Measurements from ENCODE around the gene IRAK4.

IRAK4 gene

DNA sequence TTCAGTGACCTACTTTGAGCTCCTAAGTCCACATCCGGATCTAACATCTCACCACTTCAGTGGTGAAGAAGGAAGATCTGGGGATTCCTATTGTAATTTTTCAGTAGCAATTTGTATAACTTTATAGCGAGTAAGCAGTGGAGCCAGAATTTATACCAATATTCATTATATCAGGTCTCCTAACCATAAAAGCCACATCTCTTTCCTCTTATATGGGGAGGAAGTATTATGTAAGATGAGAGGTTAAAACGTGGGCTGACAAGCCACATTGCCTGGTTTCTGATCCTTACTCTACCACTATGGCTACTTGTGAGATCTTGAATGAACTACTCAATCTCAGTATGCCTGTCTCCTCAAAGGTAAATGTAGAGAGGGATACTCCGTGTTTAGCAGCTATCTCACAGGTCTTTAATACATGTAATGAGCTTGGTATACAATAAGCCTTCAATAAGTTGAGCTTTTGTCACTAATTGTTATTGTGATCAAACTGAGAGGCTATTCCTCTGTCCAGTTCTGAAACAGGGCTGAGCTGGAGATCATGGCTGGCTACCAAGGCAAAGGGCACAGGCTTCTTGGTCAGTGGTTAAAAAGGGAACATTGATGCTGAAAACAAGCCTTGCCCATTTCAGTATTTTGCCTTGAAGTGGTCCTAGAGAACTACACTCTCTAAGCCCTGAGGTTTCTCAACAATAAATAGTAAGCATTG, 73.9 kb downstream of the IRAK4 start:
- TF ChIP-seq, protein P1, sequence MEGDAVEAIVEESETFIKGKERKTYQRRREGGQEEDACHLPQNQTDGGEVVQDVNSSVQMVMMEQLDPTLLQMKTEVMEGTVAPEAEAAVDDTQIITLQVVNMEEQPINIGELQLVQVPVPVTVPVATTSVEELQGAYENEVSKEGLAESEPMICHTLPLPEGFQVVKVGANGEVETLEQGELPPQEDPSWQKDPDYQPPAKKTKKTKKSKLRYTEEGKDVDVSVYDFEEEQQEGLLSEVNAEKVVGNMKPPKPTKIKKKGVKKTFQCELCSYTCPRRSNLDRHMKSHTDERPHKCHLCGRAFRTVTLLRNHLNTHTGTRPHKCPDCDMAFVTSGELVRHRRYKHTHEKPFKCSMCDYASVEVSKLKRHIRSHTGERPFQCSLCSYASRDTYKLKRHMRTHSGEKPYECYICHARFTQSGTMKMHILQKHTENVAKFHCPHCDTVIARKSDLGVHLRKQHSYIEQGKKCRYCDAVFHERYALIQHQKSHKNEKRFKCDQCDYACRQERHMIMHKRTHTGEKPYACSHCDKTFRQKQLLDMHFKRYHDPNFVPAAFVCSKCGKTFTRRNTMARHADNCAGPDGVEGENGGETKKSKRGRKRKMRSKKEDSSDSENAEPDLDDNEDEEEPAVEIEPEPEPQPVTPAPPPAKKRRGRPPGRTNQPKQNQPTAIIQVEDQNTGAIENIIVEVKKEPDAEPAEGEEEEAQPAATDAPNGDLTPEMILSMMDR (IDR thresholded peaks at IDR 0.05; ENCODE audit: poor library complexity, severe bottlenecking) = no peak
- H3K9me3 ChIP-seq (ENCODE audit: severe bottlenecking) = no peaks in the 10 kb centered on the region
- H3K4me3 ChIP-seq (ENCODE audit: severe bottlenecking) = no peak overlapping the region
- DNase-seq (ENCODE audit: low spot score) (no peak), ATAC-seq (ENCODE audit: low read depth) (no peak)
- no peaks in the 10 kb centered on the region for H3K36me3 ChIP-seq (ENCODE audit: low read depth)
- H3K4me1 ChIP-seq (ENCODE audit: insufficient read depth, poor library complexity, severe bottlenecking) = no peaks in the 10 kb centered on the region
- no peaks in the 10 kb centered on the region for H3K27me3 ChIP-seq (ENCODE audit: insufficient read depth, poor library complexity, severe bottlenecking)
- no peak overlapping the region for H3K27ac ChIP-seq (ENCODE audit: poor library complexity, severe bottlenecking)

DNA sequence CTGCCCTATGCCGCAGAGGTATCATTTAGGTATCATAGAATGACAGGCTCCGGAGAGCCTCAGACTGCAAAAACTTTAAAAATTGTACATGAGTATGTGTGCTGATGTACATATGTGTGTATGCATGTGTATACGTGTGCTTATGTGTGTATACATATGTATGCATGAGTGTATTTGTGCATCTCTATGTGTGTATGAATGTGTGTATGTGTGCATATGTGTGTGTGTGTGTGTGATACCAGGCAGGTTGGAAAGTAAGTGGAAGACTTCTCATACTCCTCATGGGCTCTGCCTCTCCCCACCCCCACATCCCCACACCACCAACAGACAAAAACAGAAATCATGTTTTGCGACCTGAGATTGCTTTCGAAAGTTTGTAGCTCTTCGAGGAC, 76.5 kb downstream of the IRAK4 start:
- H3K4me1 ChIP-seq (ENCODE audit: insufficient read depth, poor library complexity, severe bottlenecking) = no peaks in the 10 kb centered on the region
- DNase-seq (ENCODE audit: low spot score) (no peak), ATAC-seq (ENCODE audit: low read depth) (no peak)
- H3K27me3 ChIP-seq (ENCODE audit: insufficient read depth, poor library complexity, severe bottlenecking) = no peaks in the 10 kb centered on the region
- no peaks in the 10 kb centered on the region for H3K36me3 ChIP-seq (ENCODE audit: low read depth)
- no peaks in the 10 kb centered on the region for H3K9me3 ChIP-seq (ENCODE audit: severe bottlenecking)
- H3K27ac ChIP-seq (ENCODE audit: poor library complexity, severe bottlenecking) = no peak overlapping the region
- H3K4me3 ChIP-seq (ENCODE audit: severe bottlenecking) = peak overlapping the region; percentile 59
- TF ChIP-seq, protein P1 (IDR thresholded peaks at IDR 0.05; ENCODE audit: poor library complexity, severe bottlenecking) = no peak

DNA sequence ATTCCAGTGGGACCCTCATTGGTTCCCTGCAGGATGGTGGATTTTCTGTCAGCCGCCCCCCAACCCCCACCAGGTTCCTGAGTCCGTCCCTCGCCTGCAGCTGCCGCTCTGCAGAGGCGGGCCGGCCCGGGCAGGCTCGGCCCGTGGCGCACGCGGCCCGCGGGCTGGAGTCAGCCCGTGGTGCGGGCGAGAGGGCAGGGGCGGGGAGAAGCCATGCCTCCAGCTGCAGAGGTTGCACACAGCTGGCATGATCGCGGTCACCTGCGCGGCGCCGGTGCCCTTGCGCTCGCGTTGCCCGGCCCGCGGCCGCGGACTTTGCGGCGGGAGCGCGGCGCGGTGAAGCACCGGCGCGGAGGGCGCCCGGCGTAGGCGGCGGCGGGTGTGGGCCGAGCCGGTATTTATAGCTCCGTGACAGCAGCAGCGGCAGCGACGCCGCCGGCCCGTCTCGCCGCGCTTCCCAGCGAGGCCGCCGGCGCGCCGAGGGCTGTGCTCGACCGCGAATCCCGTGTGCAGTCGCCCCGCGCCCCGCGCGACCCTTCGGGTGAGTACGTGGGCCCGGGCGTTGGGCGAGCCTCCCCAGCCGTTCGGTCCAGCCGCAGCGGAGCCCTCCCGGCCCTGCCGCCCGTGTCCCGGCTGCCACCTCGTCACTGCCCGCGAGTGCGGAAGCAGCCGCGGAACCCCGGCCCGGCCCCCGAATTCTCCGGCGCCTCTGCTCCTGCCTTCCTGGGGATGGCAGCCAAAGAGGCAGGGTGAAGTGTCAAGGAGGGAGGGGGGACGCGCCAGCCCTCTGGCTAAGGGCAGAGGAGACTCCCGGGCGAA, 77.1 kb downstream of the IRAK4 start, which contains the start of gene TMEM117:
Gene TMEM117, plus strand, starts transcription at position 426 of the 819 bp plus-strand sequence.
- Histone ChIP-seq H3K27me3 (ENCODE audit: insufficient read depth, poor library complexity, severe bottlenecking) (no peaks in the 10 kb centered on the region), H3K4me1 (ENCODE audit: insufficient read depth, poor library complexity, severe bottlenecking) (no peaks in the 10 kb centered on the region), H3K27ac (ENCODE audit: poor library complexity, severe bottlenecking) (peak within 1 kb of the TSS; percentile 12), H3K36me3 (ENCODE audit: low read depth) (no peaks in the 10 kb centered on the region), H3K4me3 (ENCODE audit: severe bottlenecking) (peak within 1 kb of the TSS; percentile 59), H3K9me3 (ENCODE audit: severe bottlenecking) (no peaks in the 10 kb centered on the region)
- TF ChIP-seq, protein P1 (IDR thresholded peaks at IDR 0.05; ENCODE audit: poor library complexity, severe bottlenecking) = no peak
- no peak for DNase-seq (ENCODE audit: low spot score)
- ATAC-seq (ENCODE audit: low read depth) = peak; percentile 75

DNA sequence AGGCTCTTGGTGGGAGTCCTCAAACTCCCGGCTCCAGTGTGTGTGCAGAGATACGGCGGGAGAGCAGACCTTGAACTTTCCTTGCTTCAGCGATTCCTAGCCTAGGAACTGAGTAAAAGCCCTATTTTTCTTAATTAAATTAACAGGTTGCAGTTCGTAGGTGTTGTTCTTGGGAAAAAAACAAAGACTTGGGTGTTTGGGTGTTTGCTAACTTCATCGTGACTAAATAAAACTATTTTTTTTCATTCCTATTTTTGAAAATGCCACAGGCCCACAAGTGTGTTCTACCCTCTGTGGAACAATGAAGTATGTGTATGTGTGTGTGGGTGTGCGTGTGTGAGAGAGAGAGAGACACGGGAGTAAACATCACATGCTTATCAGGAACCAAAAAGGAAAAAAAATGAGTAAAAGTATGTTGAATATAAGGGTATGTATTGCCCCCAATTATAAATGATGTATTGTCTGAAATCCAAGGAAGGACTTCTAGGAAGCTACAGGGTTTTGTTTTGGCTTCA, 77.8 kb downstream of the IRAK4 start:
- no peaks in the 10 kb centered on the region for H3K36me3 ChIP-seq (ENCODE audit: low read depth)
- no peak overlapping the region for H3K27ac ChIP-seq (ENCODE audit: poor library complexity, severe bottlenecking)
- H3K4me3 ChIP-seq (ENCODE audit: severe bottlenecking) = peak overlapping the region; percentile 59
- TF ChIP-seq, protein P1 (IDR thresholded peaks at IDR 0.05; ENCODE audit: poor library complexity, severe bottlenecking) = no peak
- ATAC-seq (ENCODE audit: low read depth) = 0 out of 3 replicates have a peak, but pooled peaks have one; percentile 4
- DNase-seq (ENCODE audit: low spot score) = no peak
- H3K4me1 ChIP-seq (ENCODE audit: insufficient read depth, poor library complexity, severe bottlenecking) = no peaks in the 10 kb centered on the region
- no peaks in the 10 kb centered on the region for H3K27me3 ChIP-seq (ENCODE audit: insufficient read depth, poor library complexity, severe bottlenecking)
- H3K9me3 ChIP-seq (ENCODE audit: severe bottlenecking) = no peaks in the 10 kb centered on the region
